ENCODE data around the gene MACROH2A1.

Gene MACROH2A1

GRCh38 chr5:135322744-135323143, 76.3 kb downstream of the MACROH2A1 start:
- no peak for TF ChIP-seq CTCF (IDR thresholded peaks at IDR 0.05)
- Histone ChIP-seq H3K4me3 (ENCODE audit: low read depth in 1 of 2, low read length in 1 of 2) (no peak overlapping the region), H3K27ac (no peak overlapping the region), H3K36me3 (no peaks in the 10 kb centered on the region), H3K4me1 (ENCODE audit: control insufficient read depth in 1 of 2, insufficient read depth in 1 of 2, low read depth in 1 of 2, low read length in 1 of 2) (no peaks in the 10 kb centered on the region), H3K27me3 (no peaks in the 10 kb centered on the region), H3K9me3 (no peaks in the 10 kb centered on the region)

GRCh38 chr5:135322271-135322670, 76.8 kb downstream of the MACROH2A1 start:
- H3K9me3 ChIP-seq = no peaks in the 10 kb centered on the region
- H3K27ac ChIP-seq = no peak overlapping the region
- no peak overlapping the region for H3K4me3 ChIP-seq (ENCODE audit: low read depth in 1 of 2, low read length in 1 of 2)
- H3K4me1 ChIP-seq (ENCODE audit: control insufficient read depth in 1 of 2, insufficient read depth in 1 of 2, low read depth in 1 of 2, low read length in 1 of 2) = no peaks in the 10 kb centered on the region
- no peak for TF ChIP-seq CTCF (IDR thresholded peaks at IDR 0.05)
- no peaks in the 10 kb centered on the region for H3K27me3 ChIP-seq
- H3K36me3 ChIP-seq = no peaks in the 10 kb centered on the region

DNA sequence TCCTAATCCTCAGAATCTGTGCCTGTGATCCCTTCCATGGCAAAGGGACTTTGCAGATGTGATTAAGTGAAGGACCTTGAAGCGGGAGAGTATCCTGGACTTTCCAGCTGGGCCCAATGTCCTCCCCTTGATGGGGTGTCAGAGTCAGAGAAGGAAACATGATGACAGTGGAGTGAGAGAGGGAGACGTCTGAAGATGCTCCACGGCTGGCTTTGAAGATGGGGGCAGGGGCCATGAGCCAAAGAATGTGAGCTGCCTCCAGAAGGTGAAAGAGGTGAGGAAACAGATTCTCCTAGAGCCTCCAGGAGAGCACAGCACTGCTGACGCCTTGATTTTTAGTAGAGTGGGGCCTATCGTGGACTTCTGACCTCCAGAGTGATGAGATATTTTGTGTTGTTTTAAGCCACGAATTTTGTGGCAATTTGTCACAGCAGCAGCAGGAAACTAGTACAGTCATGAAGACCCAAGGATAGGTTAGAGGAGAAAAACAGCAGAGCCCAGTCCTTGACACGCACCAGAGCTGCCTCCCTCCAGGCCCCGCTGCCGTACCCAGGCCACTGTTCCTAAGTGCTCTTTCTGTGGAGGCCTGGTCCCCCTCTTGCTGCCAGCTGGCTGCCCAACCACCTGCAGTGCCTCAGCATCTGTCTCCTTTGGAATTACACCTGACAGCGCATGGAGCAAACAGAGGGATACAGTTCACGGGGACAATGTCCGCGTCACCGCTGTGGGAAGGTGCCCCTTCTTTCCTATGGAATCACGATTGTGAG, 78.1 kb downstream of the MACROH2A1 start:
- H3K27me3 ChIP-seq = no peaks in the 10 kb centered on the region
- TF ChIP-seq CTCF (IDR thresholded peaks at IDR 0.05) = no peak
- no peak overlapping the region for H3K27ac ChIP-seq
- H3K4me1 ChIP-seq (ENCODE audit: control insufficient read depth in 1 of 2, insufficient read depth in 1 of 2, low read depth in 1 of 2, low read length in 1 of 2) = no peaks in the 10 kb centered on the region
- no peak overlapping the region for H3K4me3 ChIP-seq (ENCODE audit: low read depth in 1 of 2, low read length in 1 of 2)
- H3K36me3 ChIP-seq = no peaks in the 10 kb centered on the region
- no peaks in the 10 kb centered on the region for H3K9me3 ChIP-seq

- Histone ChIP-seq H3K4me1 (ENCODE audit: control insufficient read depth in 1 of 2, insufficient read depth in 1 of 2, low read depth in 1 of 2, low read length in 1 of 2) (no peaks in the 10 kb centered on the region), H3K27me3 (no peaks in the 10 kb centered on the region), H3K36me3 (no peaks in the 10 kb centered on the region), H3K27ac (no peak overlapping the region), H3K4me3 (ENCODE audit: low read depth in 1 of 2, low read length in 1 of 2) (no peak overlapping the region), H3K9me3 (no peaks in the 10 kb centered on the region)
- TF ChIP-seq CTCF (IDR thresholded peaks at IDR 0.05) = no peak
These were observed 79.0 kb downstream of the MACROH2A1 start for GRCh38 chr5:135319928-135320606.

GRCh38 chr5:135319458-135319857, 79.6 kb downstream of the MACROH2A1 start:
- Histone ChIP-seq H3K9me3 (no peaks in the 10 kb centered on the region), H3K4me3 (ENCODE audit: low read depth in 1 of 2, low read length in 1 of 2) (no peak overlapping the region), H3K27ac (no peak overlapping the region), H3K27me3 (no peaks in the 10 kb centered on the region), H3K36me3 (no peaks in the 10 kb centered on the region), H3K4me1 (ENCODE audit: control insufficient read depth in 1 of 2, insufficient read depth in 1 of 2, low read depth in 1 of 2, low read length in 1 of 2) (no peaks in the 10 kb centered on the region)
- no peak for TF ChIP-seq CTCF (IDR thresholded peaks at IDR 0.05)

All from neutrophil (primary cell).